Stomach smooth muscle (tissue), 2 donors: ENCODE data around the gene RAD51B.
A peak's percentile ranks its signal among the peaks of the same experiment; 100 is the strongest.

Experiments
- H3K27ac ChIP-seq: one replicate; pipeline ENCODE4 v1.7.0; 2013; ENCODE audit warnings: mild to moderate bottlenecking, low read length, inconsistent platforms
- H3K27me3 ChIP-seq, 2 donors: one replicate each; pipeline ENCODE4 v1.7.0; 2013; ENCODE audit warnings: low read length in 2 of 2; ENCODE audit not compliant: insufficient read depth in 2 of 2, control insufficient read depth in 1 of 2
- H3K36me3 ChIP-seq, 2 donors: one replicate each; pipeline ENCODE4 v1.7.0; 2013; ENCODE audit warnings: low read length in 2 of 2; ENCODE audit not compliant: control insufficient read depth in 2 of 2, insufficient read depth in 2 of 2
- H3K4me1 ChIP-seq: one replicate; pipeline ENCODE4 v1.7.0; 2013; ENCODE audit warnings: low read length; ENCODE audit not compliant: control insufficient read depth, insufficient read depth
- H3K4me3 ChIP-seq, 2 donors: one replicate each; pipeline ENCODE4 v1.7.0; 2013; ENCODE audit warnings: low read length in 2 of 2
- H3K9ac ChIP-seq, 2 donors: one replicate each; pipeline ENCODE4 v1.7.0; 2013; ENCODE audit warnings: low read length in 2 of 2, mild to moderate bottlenecking in 1 of 2
- H3K9me3 ChIP-seq, 2 donors: one replicate each; pipeline ENCODE4 v1.7.0; 2013; ENCODE audit warnings: low read length in 2 of 2; ENCODE audit not compliant: control insufficient read depth in 2 of 2
- donor health status: healthy.
- donor health status: Pancreatic carcinoma.

Gene RAD51B

GRCh38 chr14:68377459-68377858 is 557.9 kb downstream of the RAD51B start:
- Histone ChIP-seq H3K9ac (no peak overlapping the region), H3K27ac (peak overlapping the region; percentile 58), H3K9me3 (no peaks in the 10 kb centered on the region), H3K4me1 (peaks cover 12% of the 10 kb centered on the region), H3K4me3 (no peak overlapping the region), H3K27me3 (no peaks in the 10 kb centered on the region), H3K36me3 (no peaks in the 10 kb centered on the region)

GRCh38 chr14:68379510-68380328 is 560.1 kb downstream of the RAD51B start:
- Histone ChIP-seq H3K9me3 (no peaks in the 10 kb centered on the region), H3K36me3 (no peaks in the 10 kb centered on the region), H3K4me1 (peaks cover 25% of the 10 kb centered on the region), H3K27ac (no peak overlapping the region), H3K27me3 (no peaks in the 10 kb centered on the region), H3K4me3 (no peak overlapping the region), H3K9ac (no peak overlapping the region)

- Histone ChIP-seq H3K27me3 (no peaks in the 10 kb centered on the region), H3K4me3 (no peak overlapping the region), H3K36me3 (no peaks in the 10 kb centered on the region), H3K27ac (no peak overlapping the region), H3K9me3 (no peaks in the 10 kb centered on the region), H3K4me1 (peaks cover 31% of the 10 kb centered on the region), H3K9ac (no peak overlapping the region)
Observed at GRCh38 chr14:68380329-68380741, 560.8 kb downstream of the RAD51B start.

GRCh38 chr14:68384335-68384734 is 564.8 kb downstream of the RAD51B start:
- Histone ChIP-seq H3K27ac (peak overlapping the region; percentile 72), H3K4me3 (peak overlapping the region in 1 of 2 donors; percentile 9), H3K36me3 (no peaks in the 10 kb centered on the region), H3K9ac (peak overlapping the region; percentile 6 to 22), H3K4me1 (peaks cover 31% of the 10 kb centered on the region), H3K27me3 (no peaks in the 10 kb centered on the region), H3K9me3 (no peaks in the 10 kb centered on the region)

GRCh38 chr14:68384881-68385280 is 565.3 kb downstream of the RAD51B start:
- Histone ChIP-seq H3K4me1 (peaks cover 31% of the 10 kb centered on the region), H3K27ac (peak overlapping the region; percentile 72), H3K9ac (peak overlapping the region in 1 of 2 donors; percentile 22), H3K4me3 (no peak overlapping the region), H3K36me3 (no peaks in the 10 kb centered on the region), H3K27me3 (no peaks in the 10 kb centered on the region), H3K9me3 (no peaks in the 10 kb centered on the region)

- Histone ChIP-seq H3K36me3 (no peaks in the 10 kb centered on the region), H3K27ac (peak overlapping the region; percentile 37), H3K4me1 (peaks cover 43% of the 10 kb centered on the region), H3K4me3 (no peak overlapping the region), H3K9ac (no peak overlapping the region), H3K27me3 (no peaks in the 10 kb centered on the region), H3K9me3 (no peaks in the 10 kb centered on the region)
Observed at GRCh38 chr14:68386446-68386845, 566.9 kb downstream of the RAD51B start.

- H3K27me3 ChIP-seq = no peaks in the 10 kb centered on the region
Observed at GRCh38 chr14:68386950-68387779, 567.6 kb downstream of the RAD51B start.

GRCh38 chr14:68389943-68390342 is 570.4 kb downstream of the RAD51B start:
- Histone ChIP-seq H3K9me3 (no peaks in the 10 kb centered on the region), H3K36me3 (no peaks in the 10 kb centered on the region), H3K27me3 (no peaks in the 10 kb centered on the region), H3K4me1 (peaks cover 57% of the 10 kb centered on the region), H3K9ac (no peak overlapping the region), H3K27ac (peak overlapping the region; percentile 37), H3K4me3 (no peak overlapping the region)

More at GRCh38 chr14:68386950-68387779, 567.6 kb downstream of the RAD51B start:
- no peak overlapping the region for H3K4me3 ChIP-seq
- H3K9me3 ChIP-seq = no peaks in the 10 kb centered on the region
- no peaks in the 10 kb centered on the region for H3K36me3 ChIP-seq
- no peak overlapping the region for H3K27ac ChIP-seq
- H3K4me1 ChIP-seq = peaks cover 50% of the 10 kb centered on the region
- H3K9ac ChIP-seq = no peak overlapping the region

- no peaks in the 10 kb centered on the region for H3K27me3 ChIP-seq
- no peak overlapping the region for H3K4me3 ChIP-seq
- peaks cover 60% of the 10 kb centered on the region for H3K4me1 ChIP-seq
- H3K9me3 ChIP-seq = no peaks in the 10 kb centered on the region
- H3K27ac ChIP-seq = peak overlapping the region; percentile 37
- no peaks in the 10 kb centered on the region for H3K36me3 ChIP-seq
- H3K9ac ChIP-seq = no peak overlapping the region
Observed at GRCh38 chr14:68390741-68391140, 571.2 kb downstream of the RAD51B start.

- Histone ChIP-seq H3K4me3 (no peak overlapping the region), H3K27ac (peak overlapping the region; percentile 59), H3K9ac (no peak overlapping the region), H3K9me3 (no peaks in the 10 kb centered on the region), H3K27me3 (no peaks in the 10 kb centered on the region), H3K4me1 (peaks cover 61% of the 10 kb centered on the region), H3K36me3 (no peaks in the 10 kb centered on the region)
Observed at GRCh38 chr14:68391311-68392014, 571.9 kb downstream of the RAD51B start.
